Activated CD4-positive, alpha-beta T cell treated with anti-CD3 and anti-CD28 coated beads, Interleukin-2, amount 50 U/mL, for 48 hours (primary cell): Measurements from ENCODE around the gene HSD17B8.

Experiments used
- DNase-seq, 2 experiments: peaks; one replicate each; pipeline ENCODE4 v3.0.0-alpha.2; 2020

The HSD17B8 gene

GRCh38 chr6:33248932-33249731, 44.7 kb downstream of the HSD17B8 start:
- DNase-seq: peak; percentile 98 to 99

GRCh38 chr6:33249732-33250630, 45.5 kb downstream of the HSD17B8 start:
- DNase-seq: peak; percentile 13 to 32

- no peak for DNase-seq
These were observed 46.3 kb downstream of the HSD17B8 start for GRCh38 chr6:33250731-33251130.

- peak in 1 of 2 experiments; percentile 31 for DNase-seq
These were observed 47.0 kb downstream of the HSD17B8 start for GRCh38 chr6:33251395-33252012.

- DNase-seq: no peak
These were observed 48.3 kb downstream of the HSD17B8 start for GRCh38 chr6:33252759-33253158.

GRCh38 chr6:33254591-33254990, 50.1 kb downstream of the HSD17B8 start:
- no peak for DNase-seq
